HEK293 (cell line): Measurements from ENCODE around the gene STMND1.

Source experiments
- ZFP41 ChIP-seq: fragments of 450-650 bp; formaldehyde crosslinking; IDR thresholded peaks from 2 replicates; pipeline ENCODE4 v1.5.1; 2016; ENCODE audit warnings: missing biosample characterization, missing genetic modification characterization, borderline replicate concordance
- ZNF274 ChIP-seq, 2 experiments: fragments of 200-500 bp in 1 of 2; fragments of 450-650 bp in 1 of 2; sonication (Bioruptor generic) in 1 of 2; formaldehyde crosslinking in 1 of 2; IDR thresholded peaks; 2 replicates each; pipeline versions ENCODE4 v1.5.1 to v1.6.1; 2014 to 2016; ENCODE audit warnings: borderline replicate concordance in 1 of 2, inconsistent platforms in 1 of 2, low read length in 1 of 2, missing biosample characterization in 1 of 2, missing genetic modification characterization in 1 of 2
- ZNF626 ChIP-seq: fragments of 450-650 bp; sonication (Bioruptor Pico); formaldehyde crosslinking; IDR thresholded peaks from 2 replicates; pipeline ENCODE4 v1.5.1; 2018; ENCODE audit warnings: missing biosample characterization, missing genetic modification characterization, inconsistent platforms
- TF ChIP-seq, protein P1 (sequence below): fragments of 450-650 bp; formaldehyde crosslinking; IDR thresholded peaks from 2 replicates; pipeline ENCODE4 v1.5.1; 2016; ENCODE audit warnings: missing biosample characterization, missing genetic modification characterization

DNA sequence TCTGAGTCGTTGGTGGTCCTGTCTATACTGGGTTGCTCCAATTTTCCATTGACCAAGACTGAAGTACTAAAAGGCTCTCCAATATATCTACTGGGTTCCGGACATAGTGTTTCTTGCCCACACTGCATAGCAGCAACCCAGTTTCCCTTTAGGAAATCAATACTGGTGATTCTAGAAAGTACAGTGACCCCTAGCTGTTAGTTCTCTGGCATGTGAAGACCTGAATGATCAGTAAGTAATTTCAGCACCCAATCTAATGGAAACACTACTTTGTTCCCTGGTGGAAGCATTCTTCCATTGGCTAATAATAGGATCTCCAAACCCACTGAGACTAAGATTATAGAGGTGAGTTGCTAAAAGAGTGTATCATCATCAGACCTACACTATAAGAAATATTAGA lies 40.8 kb upstream of the STMND1 start:
- TF ChIP-seq, protein P1, sequence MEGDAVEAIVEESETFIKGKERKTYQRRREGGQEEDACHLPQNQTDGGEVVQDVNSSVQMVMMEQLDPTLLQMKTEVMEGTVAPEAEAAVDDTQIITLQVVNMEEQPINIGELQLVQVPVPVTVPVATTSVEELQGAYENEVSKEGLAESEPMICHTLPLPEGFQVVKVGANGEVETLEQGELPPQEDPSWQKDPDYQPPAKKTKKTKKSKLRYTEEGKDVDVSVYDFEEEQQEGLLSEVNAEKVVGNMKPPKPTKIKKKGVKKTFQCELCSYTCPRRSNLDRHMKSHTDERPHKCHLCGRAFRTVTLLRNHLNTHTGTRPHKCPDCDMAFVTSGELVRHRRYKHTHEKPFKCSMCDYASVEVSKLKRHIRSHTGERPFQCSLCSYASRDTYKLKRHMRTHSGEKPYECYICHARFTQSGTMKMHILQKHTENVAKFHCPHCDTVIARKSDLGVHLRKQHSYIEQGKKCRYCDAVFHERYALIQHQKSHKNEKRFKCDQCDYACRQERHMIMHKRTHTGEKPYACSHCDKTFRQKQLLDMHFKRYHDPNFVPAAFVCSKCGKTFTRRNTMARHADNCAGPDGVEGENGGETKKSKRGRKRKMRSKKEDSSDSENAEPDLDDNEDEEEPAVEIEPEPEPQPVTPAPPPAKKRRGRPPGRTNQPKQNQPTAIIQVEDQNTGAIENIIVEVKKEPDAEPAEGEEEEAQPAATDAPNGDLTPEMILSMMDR (tag by site-specific recombination): no peak
- TF ChIP-seq ZNF274 (IDR thresholded peaks at IDR 0.05; ENCODE audit: low read length) (no peak), ZNF274 (tag by site-specific recombination; IDR thresholded peaks at IDR 0.05; ENCODE audit: borderline replicate concordance) (no peak), ZNF626 (tag by site-specific recombination) (no peak), ZFP41 (tag by site-specific recombination) (no peak)
